AG09319 (cell line): ENCODE data around the gene BTBD6.

Experiments
- DNase-seq: peaks from one replicate; pipeline ENCODE4 v3.0.0-alpha.2; 2010; ENCODE audit warnings: low read depth; ENCODE audit errors: extremely low read depth
- TF ChIP-seq, protein P1 (sequence below): IDR thresholded peaks from 2 replicates; pipeline ENCODE4 v1.5.1; 2011; ENCODE audit warnings: low read depth, mild to moderate bottlenecking, inconsistent platforms, low read length, moderate library complexity

BTBD6 gene

GRCh38 chr14:105203057-105203531, 45.2 kb upstream of the BTBD6 start:
- TF ChIP-seq, protein P1, sequence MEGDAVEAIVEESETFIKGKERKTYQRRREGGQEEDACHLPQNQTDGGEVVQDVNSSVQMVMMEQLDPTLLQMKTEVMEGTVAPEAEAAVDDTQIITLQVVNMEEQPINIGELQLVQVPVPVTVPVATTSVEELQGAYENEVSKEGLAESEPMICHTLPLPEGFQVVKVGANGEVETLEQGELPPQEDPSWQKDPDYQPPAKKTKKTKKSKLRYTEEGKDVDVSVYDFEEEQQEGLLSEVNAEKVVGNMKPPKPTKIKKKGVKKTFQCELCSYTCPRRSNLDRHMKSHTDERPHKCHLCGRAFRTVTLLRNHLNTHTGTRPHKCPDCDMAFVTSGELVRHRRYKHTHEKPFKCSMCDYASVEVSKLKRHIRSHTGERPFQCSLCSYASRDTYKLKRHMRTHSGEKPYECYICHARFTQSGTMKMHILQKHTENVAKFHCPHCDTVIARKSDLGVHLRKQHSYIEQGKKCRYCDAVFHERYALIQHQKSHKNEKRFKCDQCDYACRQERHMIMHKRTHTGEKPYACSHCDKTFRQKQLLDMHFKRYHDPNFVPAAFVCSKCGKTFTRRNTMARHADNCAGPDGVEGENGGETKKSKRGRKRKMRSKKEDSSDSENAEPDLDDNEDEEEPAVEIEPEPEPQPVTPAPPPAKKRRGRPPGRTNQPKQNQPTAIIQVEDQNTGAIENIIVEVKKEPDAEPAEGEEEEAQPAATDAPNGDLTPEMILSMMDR = peak; percentile 92
- DNase-seq = peak; percentile 14

DNA sequence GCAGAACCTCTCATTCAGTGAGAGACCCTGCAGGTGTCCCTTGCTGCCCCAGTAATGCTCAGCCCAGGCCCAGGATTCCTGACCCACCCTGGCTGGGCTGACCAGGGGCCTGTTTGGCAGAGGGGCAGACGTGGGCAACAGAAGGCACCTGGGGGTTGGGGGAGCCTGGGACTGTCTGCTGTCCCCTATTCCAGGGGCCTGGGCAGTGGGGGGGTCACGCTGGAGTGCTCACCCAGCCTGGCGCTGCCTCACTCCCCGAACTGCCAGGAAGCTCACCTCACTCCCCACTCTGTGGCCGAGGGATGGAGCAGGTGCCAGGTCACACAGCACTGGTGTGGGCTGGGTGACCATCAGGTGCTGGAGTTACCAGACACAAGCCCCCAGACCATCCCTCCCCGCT, 44.6 kb upstream of the BTBD6 start:
- TF ChIP-seq, protein P1 = no peak
- DNase-seq = no peak

GRCh38 chr14:105204206-105204930, 44.0 kb upstream of the BTBD6 start:
- TF ChIP-seq, protein P1 = no peak
- no peak for DNase-seq

DNA sequence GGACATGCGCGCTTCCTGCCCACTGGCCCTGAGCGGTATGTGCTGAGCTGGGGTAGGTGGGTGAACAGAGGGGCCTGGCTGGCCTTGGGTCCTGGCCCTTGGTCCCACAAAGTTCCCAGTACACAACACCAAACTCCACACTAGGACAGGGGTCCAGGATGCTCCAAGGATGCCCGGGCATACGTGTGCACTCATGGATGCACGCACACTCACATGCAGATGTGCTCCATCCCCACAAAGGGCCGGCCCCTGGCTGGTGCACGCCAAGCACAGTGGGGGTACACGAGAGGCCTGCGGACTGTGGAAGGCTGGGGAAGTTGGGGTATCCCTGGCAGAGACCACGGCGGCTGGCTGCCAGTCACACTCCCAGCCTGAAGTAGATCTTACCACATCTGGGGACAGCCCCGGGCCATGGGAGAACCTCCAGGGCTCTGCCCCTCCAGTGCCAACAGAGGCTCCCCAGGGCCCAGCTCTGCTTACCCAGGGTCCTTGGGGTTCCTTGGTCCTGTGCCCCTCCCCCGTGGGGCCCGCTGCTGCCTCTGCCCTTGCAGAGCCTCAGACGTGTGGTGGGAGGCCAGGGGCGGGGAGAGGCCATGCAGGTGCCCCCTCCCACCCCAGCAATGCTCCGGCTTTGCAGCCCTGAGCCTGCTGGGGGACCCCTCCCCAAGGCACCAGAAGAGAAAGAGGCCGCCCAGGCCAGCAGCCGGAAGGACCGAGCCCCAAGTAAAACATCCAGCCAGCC, 43.2 kb upstream of the BTBD6 start:
- DNase-seq = no peak
- TF ChIP-seq, protein P1 = no peak

DNA sequence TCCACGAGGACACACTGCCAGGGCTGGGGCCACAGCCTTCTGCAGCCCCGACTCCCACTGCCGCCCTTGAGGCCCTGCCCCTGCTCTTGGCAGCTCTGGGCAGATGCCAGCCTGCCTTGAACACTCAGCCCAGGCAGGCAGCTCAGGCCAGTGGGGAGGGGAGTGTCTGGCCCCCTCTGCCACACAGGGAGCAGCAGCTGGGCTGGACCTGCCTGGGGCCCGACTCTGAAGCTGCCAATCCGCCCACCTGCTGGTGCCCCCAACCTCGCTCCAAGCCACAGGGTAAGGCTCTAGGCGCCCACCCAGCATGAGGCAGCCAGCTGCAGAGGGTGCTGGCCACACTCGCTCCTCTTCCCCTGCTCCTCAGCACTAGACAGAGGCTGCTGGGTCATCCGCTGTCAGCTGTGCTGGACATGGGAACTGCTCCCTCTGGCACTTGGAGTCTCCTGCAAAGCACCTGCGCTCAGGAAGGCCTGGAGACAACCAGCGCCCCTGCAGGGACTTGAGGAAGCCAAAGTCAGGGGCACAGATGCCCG, 42.6 kb upstream of the BTBD6 start:
- TF ChIP-seq, protein P1 = no peak

DNA sequence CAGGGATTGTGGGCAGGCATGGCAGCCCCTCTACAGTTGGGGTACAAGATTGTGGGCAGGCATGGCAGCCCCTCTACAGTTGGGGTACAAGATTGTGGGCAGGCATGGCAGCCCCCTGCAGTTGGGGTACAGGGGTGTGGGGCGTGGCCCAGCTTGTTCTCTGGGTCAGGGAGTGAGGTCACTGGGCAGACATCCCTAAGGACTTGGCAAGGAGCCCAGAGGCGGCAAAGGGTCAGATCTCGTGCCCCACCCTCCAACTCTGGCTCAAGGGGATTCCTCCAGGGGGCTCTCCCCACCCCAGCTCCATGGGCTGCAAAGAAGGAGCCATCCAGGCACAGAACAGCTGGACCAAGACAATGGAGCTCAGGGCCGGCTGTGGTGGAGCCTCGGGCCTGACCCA, 41.5 kb upstream of the BTBD6 start:
- DNase-seq = no peak
- TF ChIP-seq, protein P1 = no peak

More for the DNA sequence above, 42.6 kb upstream of the BTBD6 start:
- no peak for DNase-seq

DNA sequence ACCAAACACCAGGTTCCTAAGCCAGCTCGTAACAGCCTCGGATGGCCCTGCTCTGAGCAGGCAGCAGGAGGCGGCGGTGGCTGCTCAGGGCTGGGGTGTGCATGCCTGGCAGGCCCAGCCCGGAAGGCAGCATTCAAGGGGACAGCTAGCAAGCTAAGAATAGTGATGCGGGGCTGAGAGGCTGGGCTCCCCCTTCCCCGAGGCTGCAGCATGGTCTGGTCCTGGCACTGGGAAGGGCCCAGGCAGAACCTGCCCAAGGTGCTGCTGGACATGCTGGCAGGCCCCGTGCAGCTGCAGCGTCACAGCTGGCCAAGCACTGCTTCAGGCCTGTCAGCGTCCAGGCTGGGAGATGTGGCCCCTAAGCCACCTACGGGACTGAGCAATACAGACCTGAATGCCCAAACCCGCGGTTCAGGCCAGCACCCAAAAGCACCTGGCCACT, 40.9 kb upstream of the BTBD6 start:
- TF ChIP-seq, protein P1 = no peak
- DNase-seq = no peak
